Ishikawa (cell line): ENCODE results near the gene APOBR.

ENCODE experiments used
- CEBPB ChIP-seq: IDR thresholded peaks from 2 replicates; pipeline ENCODE4 v1.6.1; 2012
- EGR1 ChIP-seq: IDR thresholded peaks from 2 replicates; pipeline ENCODE4 v1.6.1; 2012
- EP300 ChIP-seq: IDR thresholded peaks from 2 replicates; pipeline ENCODE4 v1.6.1; 2012; ENCODE audit warnings: borderline replicate concordance
- FOXM1 ChIP-seq: IDR thresholded peaks from 2 replicates; pipeline ENCODE4 v1.6.1; 2012; ENCODE audit warnings: low read depth, borderline replicate concordance
- MAX ChIP-seq: IDR thresholded peaks from 2 replicates; pipeline ENCODE4 v1.6.1; 2012
- NFIC ChIP-seq: IDR thresholded peaks from 2 replicates; pipeline ENCODE4 v1.6.1; 2012
- RAD21 ChIP-seq: IDR thresholded peaks from 2 replicates; pipeline ENCODE4 v1.6.1; 2012; ENCODE audit warnings: low read depth
- REST ChIP-seq: IDR thresholded peaks from 2 replicates; pipeline ENCODE4 v1.6.1; 2012; ENCODE audit warnings: low read depth, mild to moderate bottlenecking
- TAF1 ChIP-seq: IDR thresholded peaks from 2 replicates; pipeline ENCODE4 v1.6.1; 2012; ENCODE audit warnings: low read depth, mild to moderate bottlenecking
- TCF12 ChIP-seq: IDR thresholded peaks from 2 replicates; pipeline ENCODE4 v1.6.1; 2012; ENCODE audit warnings: low read depth
- TEAD4 ChIP-seq: IDR thresholded peaks from 2 replicates; pipeline ENCODE4 v1.6.1; 2012
- YY1 ChIP-seq: IDR thresholded peaks from 2 replicates; pipeline ENCODE4 v1.6.1; 2012; ENCODE audit warnings: low read depth
- ZBTB7A ChIP-seq: IDR thresholded peaks from 2 replicates; pipeline ENCODE4 v1.6.1; 2012; ENCODE audit warnings: low read depth
- TF ChIP-seq, protein P1 (sequence below): IDR thresholded peaks from 2 replicates; pipeline ENCODE4 v1.6.1; 2012

DNA sequence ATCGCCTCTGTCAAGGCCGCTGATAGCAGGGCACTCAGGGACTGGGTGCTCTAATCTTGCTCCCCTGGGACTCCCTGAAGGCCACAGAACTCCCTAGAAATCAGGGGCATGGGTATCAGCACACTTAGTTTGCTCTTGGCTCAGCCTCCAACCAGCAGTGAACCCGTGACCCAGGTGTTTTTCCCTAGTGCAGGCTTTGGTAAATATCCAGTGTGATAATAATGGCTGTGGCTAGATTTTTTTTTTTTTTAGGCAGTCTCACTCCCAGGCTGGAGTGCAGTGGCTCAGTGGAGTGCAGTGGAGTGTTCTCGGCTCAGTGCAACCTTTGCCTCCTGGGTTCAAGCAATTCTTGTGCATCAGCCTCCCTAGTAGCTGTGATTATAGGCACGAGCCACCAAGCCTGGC lies 34.0 kb downstream of the APOBR start:
- TF ChIP-seq YY1 (no peak), EGR1 (no peak), FOXM1 (no peak), EP300 (no peak), REST (no peak), NFIC (no peak), ZBTB7A (no peak), RAD21 (no peak), TEAD4 (no peak), TAF1 (no peak), TCF12 (no peak), MAX (no peak), CEBPB (no peak)
- TF ChIP-seq, protein P1, sequence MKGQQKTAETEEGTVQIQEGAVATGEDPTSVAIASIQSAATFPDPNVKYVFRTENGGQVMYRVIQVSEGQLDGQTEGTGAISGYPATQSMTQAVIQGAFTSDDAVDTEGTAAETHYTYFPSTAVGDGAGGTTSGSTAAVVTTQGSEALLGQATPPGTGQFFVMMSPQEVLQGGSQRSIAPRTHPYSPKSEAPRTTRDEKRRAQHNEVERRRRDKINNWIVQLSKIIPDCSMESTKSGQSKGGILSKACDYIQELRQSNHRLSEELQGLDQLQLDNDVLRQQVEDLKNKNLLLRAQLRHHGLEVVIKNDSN = no peak
